ENCODE measurements around the gene PDC.
A peak's percentile ranks its signal among the peaks of the same experiment; 100 is the strongest.
"Not testable (repeated sequence)": the region's sequence is repeated elsewhere in the genome, so short reads cannot be mapped to it uniquely, and the experiment has no call there.

The PDC gene

DNA sequence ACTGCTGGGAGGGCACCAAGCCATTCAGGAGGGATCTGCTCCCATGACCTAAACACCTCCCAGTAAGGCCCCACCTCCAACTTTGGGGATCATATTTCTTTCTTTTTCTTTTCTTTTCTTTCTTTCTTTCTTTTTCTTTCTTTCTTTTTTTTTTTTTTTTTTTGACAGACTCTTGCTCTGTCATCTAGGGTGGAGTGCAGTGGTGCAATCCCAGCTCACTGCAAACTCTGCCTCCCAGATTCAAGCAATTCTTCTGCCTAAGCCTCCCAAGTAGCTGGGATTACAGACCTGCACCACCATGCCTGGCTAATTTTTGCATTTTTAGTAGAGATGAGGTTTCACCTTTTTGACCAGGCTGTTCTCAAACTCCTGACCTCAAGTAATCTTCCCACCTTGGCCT is 4.6 kb upstream of the PDC start:
- not testable (repeated sequence) for DNase-seq (ENCODE audit: low spot score)

DNA sequence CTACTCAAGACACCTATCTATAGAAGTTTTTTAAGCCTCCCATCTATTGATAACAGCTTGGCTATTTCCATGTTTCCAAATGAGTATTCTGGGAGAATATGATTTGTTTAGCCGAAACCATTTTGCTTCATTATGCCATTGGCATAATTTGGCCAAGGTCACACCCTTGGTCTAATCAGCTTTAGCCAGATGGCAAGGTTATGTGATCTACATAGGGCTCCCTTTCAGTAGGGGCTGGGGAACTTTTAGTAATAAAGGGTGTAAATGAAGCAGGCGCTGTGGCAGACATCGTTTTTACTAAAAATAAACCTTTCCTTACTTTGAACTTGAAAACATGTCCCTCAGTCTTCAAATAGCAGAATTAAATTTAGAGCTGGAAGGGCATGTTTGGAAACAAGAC is 3.0 kb upstream of the PDC start:
- no peak for DNase-seq (ENCODE audit: low spot score)

DNA sequence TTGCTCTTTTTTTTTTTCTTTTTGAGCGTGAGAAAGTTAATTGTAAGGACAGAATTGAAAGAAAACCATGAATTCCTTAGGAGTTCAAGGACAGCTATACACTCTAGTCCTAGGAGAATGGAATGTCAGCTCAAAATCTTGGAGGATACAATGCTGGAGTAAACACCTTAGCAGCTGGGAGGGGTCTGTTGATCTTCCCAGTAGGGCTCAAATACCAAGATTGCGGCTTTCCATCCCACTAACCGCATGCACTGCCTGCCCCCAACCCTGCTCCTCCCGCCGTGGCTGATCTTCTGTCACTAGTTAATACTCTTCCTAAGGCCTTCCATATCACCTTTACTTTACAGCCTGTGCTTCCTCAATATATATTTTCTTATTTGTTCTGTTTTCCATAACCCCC is 2.6 kb upstream of the PDC start:
- DNase-seq (ENCODE audit: low spot score) = no peak

DNA sequence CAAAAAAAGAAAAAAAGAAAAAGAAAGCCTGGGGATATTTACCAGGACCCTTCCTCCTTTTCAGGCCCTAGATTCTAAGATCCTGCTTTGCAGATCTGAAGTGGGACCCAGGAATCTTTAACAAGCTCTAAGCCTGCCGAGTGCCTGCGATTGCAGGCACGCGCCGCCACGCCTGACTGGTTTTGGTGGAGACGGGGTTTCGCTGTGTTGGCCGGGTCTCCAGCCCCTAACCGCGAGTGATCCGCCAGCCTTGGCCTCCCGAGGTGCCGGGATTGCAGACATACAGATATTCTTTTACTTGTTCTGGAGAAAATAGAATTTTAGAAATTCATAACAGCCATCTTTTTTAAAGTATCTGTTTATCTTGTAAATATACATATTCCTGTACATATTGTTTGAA is 1.8 kb downstream of the PDC start:
- DNase-seq (ENCODE audit: low spot score) = not testable (repeated sequence)

- no peak for DNase-seq (ENCODE audit: low spot score)
Observed at GRCh38 chr1:186456729-186457255, 4.1 kb downstream of the PDC start.

GRCh38 chr1:186454981-186455380 is 5.9 kb downstream of the PDC start:
- no peak for DNase-seq (ENCODE audit: low spot score)

GRCh38 chr1:186446152-186446551 is 14.8 kb downstream of the PDC start:
- no peak for DNase-seq (ENCODE audit: low spot score)

GRCh38 chr1:186443638-186444037 is 17.3 kb downstream of the PDC start:
- no peak for DNase-seq (ENCODE audit: low spot score)

DNA sequence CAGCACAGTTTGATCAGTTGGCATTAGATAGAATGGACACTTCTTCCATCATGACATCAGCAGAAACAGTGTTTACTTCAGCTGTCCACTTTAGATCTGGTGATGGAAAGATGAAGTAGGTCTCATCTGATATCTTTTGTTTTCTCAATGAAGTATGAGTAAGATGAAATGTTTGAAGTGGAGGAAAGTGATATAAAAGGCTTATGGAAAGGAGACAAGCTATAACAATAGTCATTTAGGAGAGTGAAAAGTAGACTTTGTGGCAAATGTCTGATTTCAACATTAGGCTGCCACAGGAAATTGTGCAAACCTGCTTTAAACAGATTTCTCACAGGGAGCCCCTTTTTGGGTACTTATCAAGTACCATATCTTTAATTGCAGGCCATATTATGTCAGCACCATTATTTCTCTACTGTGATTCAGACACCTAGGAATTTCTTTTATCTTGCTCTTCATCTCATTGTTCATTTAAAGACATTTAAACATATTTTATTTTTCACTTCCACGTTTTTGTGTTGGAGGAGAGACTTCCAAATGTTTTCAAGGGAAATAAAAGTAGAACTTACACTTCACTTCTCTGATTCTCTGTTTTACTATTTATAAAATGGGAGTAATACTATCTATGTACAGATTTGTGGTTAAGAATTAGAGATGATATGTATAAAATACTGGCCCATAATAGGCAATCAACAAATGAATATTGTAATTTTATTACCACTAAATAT is 18.1 kb downstream of the PDC start:
- DNase-seq (ENCODE audit: low spot score) = no peak

- DNase-seq (ENCODE audit: low spot score) = no peak
Observed at GRCh38 chr1:186440584-186440983, 20.3 kb downstream of the PDC start.

GRCh38 chr1:186438567-186438966 is 22.3 kb downstream of the PDC start:
- no peak for DNase-seq (ENCODE audit: low spot score)

GRCh38 chr1:186435336-186435735 is 25.6 kb downstream of the PDC start:
- no peak for DNase-seq (ENCODE audit: low spot score)

DNA sequence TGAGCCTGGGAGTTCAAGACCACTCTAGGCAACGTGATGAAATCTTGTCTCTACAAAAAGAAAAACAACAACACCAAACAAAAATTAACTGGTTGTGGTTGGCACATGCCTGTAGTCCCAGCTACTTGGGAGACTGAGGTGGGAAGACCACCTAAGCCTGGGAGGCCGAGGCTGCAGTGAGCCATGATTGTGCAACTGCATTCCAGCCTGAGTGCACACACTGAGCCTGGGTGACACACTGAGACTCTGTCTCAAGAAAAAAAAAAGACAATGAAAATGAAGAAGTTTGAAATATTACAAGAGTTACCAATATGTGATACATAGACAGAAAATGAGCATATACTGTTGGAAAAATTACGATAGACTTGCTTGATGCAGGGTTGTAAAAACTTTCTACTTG is 31.9 kb downstream of the PDC start:
- no peak for DNase-seq (ENCODE audit: low spot score)

DNA sequence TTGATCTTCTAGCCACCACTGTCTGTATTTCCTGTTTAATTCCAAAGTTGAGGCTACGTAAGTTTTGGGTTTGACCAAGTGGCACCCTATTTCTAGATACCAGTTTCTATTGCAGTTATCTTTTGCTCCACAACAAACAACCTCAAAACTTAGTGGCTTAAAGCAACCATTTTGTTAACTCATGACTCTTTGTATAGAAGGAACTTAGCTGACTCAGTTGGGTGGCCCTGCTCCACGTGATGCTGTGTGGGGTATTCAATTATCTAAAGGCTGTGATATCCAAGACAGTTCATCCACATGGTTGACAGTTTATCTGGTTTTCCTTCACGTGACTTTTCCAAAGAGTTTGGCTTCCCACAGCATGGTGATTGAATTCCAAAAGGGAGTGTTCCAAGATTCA is 34.8 kb downstream of the PDC start:
- no peak for DNase-seq (ENCODE audit: low spot score)

DNA sequence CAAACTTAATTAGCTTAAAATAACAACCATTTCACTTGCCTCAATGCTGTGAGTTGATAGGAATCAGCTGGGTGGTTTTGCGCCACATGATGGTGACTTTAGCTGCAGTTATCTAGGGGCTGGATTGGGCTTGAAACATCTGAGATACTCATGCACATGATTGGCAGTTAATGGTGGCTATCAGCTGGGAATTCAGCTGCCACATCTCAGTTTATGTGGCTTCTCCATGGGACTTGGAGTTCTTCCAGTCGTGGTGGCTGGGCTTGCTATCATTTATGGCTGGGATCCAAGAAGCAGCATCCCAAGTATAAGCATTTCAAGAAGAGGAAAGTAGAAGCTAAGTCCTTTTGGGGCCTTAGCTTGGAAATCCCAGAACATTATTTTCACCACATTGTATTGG is 36.4 kb downstream of the PDC start:
- DNase-seq (ENCODE audit: low spot score) = no peak

DNA sequence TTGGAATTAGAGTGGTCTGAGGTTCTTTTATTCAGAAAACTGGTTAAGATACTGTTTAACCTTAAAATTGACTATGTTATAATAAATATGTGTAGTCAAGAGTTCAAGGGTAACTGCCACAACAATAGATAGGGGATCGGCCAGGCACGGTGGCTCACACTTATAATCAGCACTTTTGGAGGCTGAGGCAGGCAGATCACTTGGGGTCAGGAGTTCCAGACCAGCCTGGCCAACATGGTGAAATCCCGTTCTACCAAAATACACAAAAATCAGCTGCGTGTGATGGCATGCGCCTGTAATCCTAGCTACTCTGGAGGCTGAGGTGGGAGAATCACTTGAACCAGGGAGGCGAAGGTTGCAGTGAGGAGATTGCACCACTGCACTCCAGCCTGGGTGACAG is 39.5 kb downstream of the PDC start:
- no peak for DNase-seq (ENCODE audit: low spot score)

DNA sequence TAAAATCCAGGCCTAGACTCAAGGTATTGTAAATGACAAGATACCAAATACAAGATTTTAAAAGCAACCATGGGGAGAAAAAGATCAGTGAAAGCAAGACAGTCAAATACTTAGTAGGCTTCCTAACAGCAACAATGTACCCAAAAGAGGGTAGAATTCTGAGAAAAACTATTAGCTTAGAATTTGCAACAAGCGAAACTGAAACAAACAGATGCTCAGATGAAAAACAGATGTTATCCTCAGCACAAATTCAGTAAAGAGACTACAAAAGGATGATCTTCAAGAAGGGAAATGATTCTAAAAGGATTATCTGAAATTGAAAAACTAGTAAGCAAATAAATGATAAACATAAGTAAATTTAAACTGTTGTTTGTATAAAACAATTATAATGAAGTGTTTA is 40.0 kb downstream of the PDC start:
- DNase-seq (ENCODE audit: low spot score) = no peak

- DNase-seq (ENCODE audit: low spot score) = no peak
Observed at GRCh38 chr1:186420311-186420710, 40.6 kb downstream of the PDC start.

DNA sequence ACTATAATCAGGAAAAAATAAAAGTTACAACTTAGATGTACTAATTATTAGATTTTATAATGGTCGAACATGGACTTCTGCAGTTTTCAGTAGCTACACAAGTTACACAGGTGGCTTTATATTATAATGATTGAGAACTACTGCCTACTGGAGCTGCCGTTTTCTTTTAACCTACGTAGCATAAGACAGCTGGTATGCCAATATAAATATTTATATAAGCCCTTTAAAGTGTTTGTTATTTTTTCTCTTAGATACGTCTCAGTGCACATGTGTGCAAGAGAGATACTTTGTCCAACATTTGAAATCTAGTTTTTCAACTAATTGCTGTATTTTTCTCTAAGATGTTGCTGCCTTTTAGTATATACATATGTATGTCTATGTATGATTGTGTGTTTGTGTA is 42.4 kb downstream of the PDC start:
- DNase-seq (ENCODE audit: low spot score) = no peak

GRCh38 chr1:186413319-186413718 is 47.6 kb downstream of the PDC start:
- DNase-seq (ENCODE audit: low spot score) = no peak

GRCh38 chr1:186409091-186409490 is 51.8 kb downstream of the PDC start:
- no peak for DNase-seq (ENCODE audit: low spot score)

GRCh38 chr1:186404454-186405051 is 56.4 kb downstream of the PDC start:
- peak; percentile 35 for DNase-seq (ENCODE audit: low spot score)

DNA sequence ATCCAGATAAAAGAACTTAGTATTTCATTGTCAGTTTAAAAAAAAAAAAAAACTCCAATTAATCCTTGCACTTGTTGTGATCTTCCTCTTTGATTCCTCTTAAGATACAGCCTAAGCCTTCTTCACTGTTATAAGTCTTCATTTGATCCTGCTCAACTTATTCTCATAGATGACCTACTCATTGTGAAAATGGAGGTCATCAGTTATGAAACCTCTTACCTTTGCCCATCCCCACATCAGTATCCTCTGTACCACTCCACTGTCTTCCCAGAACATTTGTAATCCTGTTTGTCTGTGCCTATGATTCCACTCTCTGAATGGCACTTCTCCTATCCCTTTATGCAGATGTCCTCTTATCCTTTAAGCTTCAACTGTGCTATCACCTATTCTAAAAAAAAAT is 57.3 kb downstream of the PDC start:
- DNase-seq (ENCODE audit: low spot score) = no peak

GRCh38 chr1:186401446-186401845 is 59.5 kb downstream of the PDC start:
- not testable (repeated sequence) for DNase-seq (ENCODE audit: low spot score)

All from germinal center (tissue), 1 donor.